HUES64 (cell line): ENCODE results near the gene RANBP17.
"Not testable (repeated sequence)": the region's sequence is repeated elsewhere in the genome, so short reads cannot be mapped to it uniquely, and the experiment has no call there.

Experiments used
- H3K27ac ChIP-seq: 2 replicates; pipeline ENCODE4 v1.7.0; 2013; ENCODE audit warnings: low read depth, low read length, inconsistent platforms
- H3K27me3 ChIP-seq: 2 replicates; pipeline ENCODE4 v1.6.1; 2013; ENCODE audit warnings: mild to moderate bottlenecking, low read length; ENCODE audit not compliant: insufficient read depth
- H3K36me3 ChIP-seq: 2 replicates; pipeline ENCODE4 v1.6.1; 2013; ENCODE audit warnings: mild to moderate bottlenecking, low read length; ENCODE audit not compliant: insufficient read depth
- H3K4me1 ChIP-seq: 2 replicates; pipeline ENCODE4 v1.6.1; 2013; ENCODE audit warnings: mild to moderate bottlenecking, low read length, moderate library complexity; ENCODE audit not compliant: insufficient read depth
- H3K4me3 ChIP-seq: 2 replicates; pipeline ENCODE4 v1.5.1; 2013; ENCODE audit warnings: mild to moderate bottlenecking, low read length, moderate library complexity
- H3K9ac ChIP-seq: 2 replicates; pipeline ENCODE4 v1.6.1; 2013; ENCODE audit warnings: mild to moderate bottlenecking, low read depth, low read length
- H3K9me3 ChIP-seq: 2 replicates; pipeline ENCODE4 v1.6.1; 2013; ENCODE audit warnings: low read depth, low read length; ENCODE audit not compliant: insufficient read depth
- WGBS: fragments of 150-250, 120-280 bp; methylation state at CpG from one replicate; pipeline ENCODE4 v1.1.7; 2013; ENCODE audit warnings: missing lambda C conversion rate; 5-methylcytosine and 5-hydroxymethylcytosine counted together

The RANBP17 gene

GRCh38 chr5:171155621-171156020, 293.8 kb downstream of the RANBP17 start:
- Histone ChIP-seq H3K27me3 (no peaks in the 10 kb centered on the region), H3K36me3 (no peaks in the 10 kb centered on the region), H3K4me3 (no peak overlapping the region), H3K9ac (no peak overlapping the region), H3K27ac (no peak overlapping the region), H3K4me1 (peaks cover 9% of the 10 kb centered on the region), H3K9me3 (no peaks in the 10 kb centered on the region)
- WGBS: 100% methylated on average over 1 of the region's 1 CpG

GRCh38 chr5:171157276-171157675, 295.5 kb downstream of the RANBP17 start:
- no peaks in the 10 kb centered on the region for H3K36me3 ChIP-seq
- H3K4me1 ChIP-seq: peaks cover 2% of the 10 kb centered on the region; the same call in 1 of the 2 replicates
- H3K9me3 ChIP-seq: no peaks in the 10 kb centered on the region
- no peak overlapping the region for H3K27ac ChIP-seq
- no peak overlapping the region for H3K4me3 ChIP-seq
- no peak overlapping the region for H3K9ac ChIP-seq
- WGBS: 92% methylated on average over 1 of the region's 2 CpGs
- no peaks in the 10 kb centered on the region for H3K27me3 ChIP-seq

- no peak overlapping the region for H3K9ac ChIP-seq
- H3K27ac ChIP-seq: no peak overlapping the region
- H3K27me3 ChIP-seq: no peaks in the 10 kb centered on the region
- H3K4me1 ChIP-seq: peaks cover 7% of the 10 kb centered on the region
- WGBS: 88% methylated on average over 1 of the region's 1 CpG
- no peaks in the 10 kb centered on the region for H3K36me3 ChIP-seq
- no peak overlapping the region for H3K4me3 ChIP-seq
- no peaks in the 10 kb centered on the region for H3K9me3 ChIP-seq
Observed at GRCh38 chr5:171157775-171158174, 296.0 kb downstream of the RANBP17 start.

GRCh38 chr5:171158581-171158980, 296.8 kb downstream of the RANBP17 start:
- H3K27ac ChIP-seq: no peak overlapping the region
- H3K4me1 ChIP-seq: peaks cover 15% of the 10 kb centered on the region
- no peak overlapping the region for H3K9ac ChIP-seq
- H3K27me3 ChIP-seq: no peaks in the 10 kb centered on the region
- H3K36me3 ChIP-seq: no peaks in the 10 kb centered on the region
- H3K9me3 ChIP-seq: no peaks in the 10 kb centered on the region
- no CpG with 5 or more reads among the region's 1 CpG for WGBS
- no peak overlapping the region for H3K4me3 ChIP-seq

GRCh38 chr5:171162165-171162564, 300.3 kb downstream of the RANBP17 start:
- H3K4me3 ChIP-seq: no peak overlapping the region
- H3K27ac ChIP-seq: no peak overlapping the region
- no peaks in the 10 kb centered on the region for H3K36me3 ChIP-seq
- no peaks in the 10 kb centered on the region for H3K9me3 ChIP-seq
- no peak overlapping the region for H3K9ac ChIP-seq
- H3K4me1 ChIP-seq: peaks cover 15% of the 10 kb centered on the region
- 91% methylated on average over 1 of the region's 1 CpG for WGBS
- H3K27me3 ChIP-seq: no peaks in the 10 kb centered on the region

- H3K9me3 ChIP-seq: no peaks in the 10 kb centered on the region
- WGBS: 50% methylated on average over 1 of the region's 1 CpG
- H3K27ac ChIP-seq: no peak overlapping the region
- H3K4me1 ChIP-seq: peaks cover 15% of the 10 kb centered on the region
- no peak overlapping the region for H3K9ac ChIP-seq
- no peak overlapping the region for H3K4me3 ChIP-seq
- no peaks in the 10 kb centered on the region for H3K36me3 ChIP-seq
- no peaks in the 10 kb centered on the region for H3K27me3 ChIP-seq
Observed at GRCh38 chr5:171162596-171162995, 300.8 kb downstream of the RANBP17 start.

- no peak overlapping the region for H3K4me3 ChIP-seq
- H3K27ac ChIP-seq: no peak overlapping the region
- H3K9ac ChIP-seq: no peak overlapping the region
- no peaks in the 10 kb centered on the region for H3K9me3 ChIP-seq
- H3K27me3 ChIP-seq: no peaks in the 10 kb centered on the region
- no peaks in the 10 kb centered on the region for H3K36me3 ChIP-seq
- H3K4me1 ChIP-seq: peaks cover 15% of the 10 kb centered on the region
Observed at GRCh38 chr5:171166766-171167165, 304.9 kb downstream of the RANBP17 start.

GRCh38 chr5:171168171-171168570, 306.4 kb downstream of the RANBP17 start:
- Histone ChIP-seq H3K27ac (no peak overlapping the region), H3K9me3 (no peaks in the 10 kb centered on the region), H3K4me1 (peaks cover 4% of the 10 kb centered on the region; the same call in 1 of the 2 replicates), H3K36me3 (no peaks in the 10 kb centered on the region), H3K9ac (no peak overlapping the region), H3K27me3 (no peaks in the 10 kb centered on the region), H3K4me3 (no peak overlapping the region)
- WGBS: 96% methylated on average over 3 of the region's 4 CpGs

GRCh38 chr5:171174960-171175359, 313.1 kb downstream of the RANBP17 start:
- H3K4me3 ChIP-seq, H3K27ac ChIP-seq, H3K4me1 ChIP-seq, H3K9me3 ChIP-seq, H3K36me3 ChIP-seq, H3K9ac ChIP-seq, H3K27me3 ChIP-seq: not testable (repeated sequence)
- 98% methylated on average over 2 of the region's 2 CpGs for WGBS

- no peaks in the 10 kb centered on the region for H3K36me3 ChIP-seq
- no peaks in the 10 kb centered on the region for H3K9me3 ChIP-seq
- no peak overlapping the region for H3K27ac ChIP-seq
- H3K27me3 ChIP-seq: no peaks in the 10 kb centered on the region
- no peak overlapping the region for H3K4me3 ChIP-seq
- H3K9ac ChIP-seq: no peak overlapping the region
- whole genome bisulfite sequencing: 96% methylated on average over 3 of the region's 3 CpGs
- no peaks in the 10 kb centered on the region for H3K4me1 ChIP-seq
Observed at GRCh38 chr5:171175746-171176145, 313.9 kb downstream of the RANBP17 start.

GRCh38 chr5:171178190-171178589, 316.4 kb downstream of the RANBP17 start:
- WGBS: 94% methylated on average over 4 of the region's 5 CpGs

GRCh38 chr5:171188016-171188415, 326.2 kb downstream of the RANBP17 start:
- Histone ChIP-seq H3K4me3 (no peak overlapping the region), H3K9me3 (no peaks in the 10 kb centered on the region), H3K27me3 (no peaks in the 10 kb centered on the region), H3K36me3 (peaks cover 9% of the 10 kb centered on the region), H3K9ac (no peak overlapping the region), H3K27ac (no peak overlapping the region), H3K4me1 (no peaks in the 10 kb centered on the region)
- 96% methylated on average over 4 of the region's 4 CpGs for WGBS

More at GRCh38 chr5:171178190-171178589, 316.4 kb downstream of the RANBP17 start:
- H3K36me3 ChIP-seq, H3K9ac ChIP-seq, H3K9me3 ChIP-seq, H3K27me3 ChIP-seq, H3K4me3 ChIP-seq, H3K4me1 ChIP-seq, H3K27ac ChIP-seq: not testable (repeated sequence)
